NCI-H1436 (cell line): ENCODE measurements around the gene PPM1F.
A peak's percentile ranks its signal among the peaks of the same experiment; 100 is the strongest.

Source experiments
- DNase-seq: peaks from one replicate; lab custom pipeline; 2025; lab: John Stamatoyannopoulos, UW

The PPM1F gene

GRCh38 chr22:21952586-21953571, at the start of gene PPM1F:
Gene PPM1F (minus strand): TSS chr22:21952848. CDS start chr22:21946048, 6,800 bp downstream.
- DNase-seq: peak; percentile 79

DNA sequence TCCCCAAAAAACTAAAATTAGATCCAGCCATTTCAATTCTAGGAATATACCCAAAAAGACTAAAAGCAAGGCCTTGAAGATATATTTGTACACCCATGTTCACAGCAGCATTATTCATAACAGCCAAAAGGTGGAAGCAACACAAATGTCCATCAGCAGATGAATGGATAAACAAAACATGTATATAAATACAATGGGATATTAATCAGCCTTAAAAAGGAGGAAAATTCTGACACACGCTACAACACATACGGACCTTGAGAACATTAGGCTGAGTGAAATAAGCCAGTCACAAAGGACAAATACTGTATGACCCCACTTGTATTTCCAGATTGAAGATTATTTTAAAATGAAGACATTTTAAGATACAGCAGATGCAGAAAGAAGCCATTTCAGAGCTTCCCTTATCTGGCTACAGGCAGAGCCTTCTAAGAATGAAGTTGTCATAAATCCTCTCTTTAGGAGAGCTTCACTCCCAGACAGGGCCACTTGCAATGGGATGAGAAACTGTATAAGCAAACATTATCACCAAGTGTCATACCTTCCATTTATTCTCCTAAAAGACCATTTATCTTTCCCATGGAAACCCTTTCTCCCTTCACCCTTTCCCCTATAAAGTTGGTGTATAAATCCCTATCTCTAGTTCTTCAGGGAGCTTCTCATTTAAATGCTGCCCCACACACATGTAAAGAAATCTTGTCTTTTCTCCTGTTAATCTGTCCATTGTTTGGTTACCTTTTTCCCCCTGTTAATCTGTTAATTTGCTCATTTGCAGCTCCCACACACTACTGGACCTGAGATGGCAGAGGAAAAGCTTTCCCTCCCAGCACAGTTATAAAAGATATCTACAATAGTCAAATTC, 49.2 kb upstream of the PPM1F start:
- DNase-seq: no peak

- DNase-seq: no peak
Observed at GRCh38 chr22:21998595-21999247, 46.1 kb upstream of the PPM1F start.

DNA sequence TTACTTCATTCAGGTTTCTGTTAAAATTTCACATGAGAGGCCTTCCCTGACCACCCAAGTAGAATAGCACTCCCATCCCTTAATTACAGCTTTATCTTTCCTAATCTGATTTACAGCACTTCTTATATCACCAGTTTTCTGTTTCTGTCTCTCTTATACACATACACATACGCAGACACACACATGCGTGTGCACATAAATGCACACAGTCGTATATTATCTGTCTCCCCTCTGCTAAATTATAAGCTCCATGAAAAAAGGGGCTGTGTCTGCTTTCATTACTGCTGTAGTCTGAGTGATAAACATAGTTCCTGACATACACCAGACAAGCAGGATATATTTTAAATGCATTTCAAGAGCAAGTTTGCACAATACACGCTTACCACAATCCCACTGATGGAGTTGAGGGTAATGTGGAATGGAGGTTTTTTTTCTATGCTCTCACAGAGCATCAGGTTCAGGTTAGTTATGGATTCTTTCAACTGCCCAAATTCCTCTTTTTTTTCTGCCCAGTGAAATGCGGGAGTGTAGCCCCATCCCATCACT, 43.6 kb upstream of the PPM1F start:
- no peak for DNase-seq

DNA sequence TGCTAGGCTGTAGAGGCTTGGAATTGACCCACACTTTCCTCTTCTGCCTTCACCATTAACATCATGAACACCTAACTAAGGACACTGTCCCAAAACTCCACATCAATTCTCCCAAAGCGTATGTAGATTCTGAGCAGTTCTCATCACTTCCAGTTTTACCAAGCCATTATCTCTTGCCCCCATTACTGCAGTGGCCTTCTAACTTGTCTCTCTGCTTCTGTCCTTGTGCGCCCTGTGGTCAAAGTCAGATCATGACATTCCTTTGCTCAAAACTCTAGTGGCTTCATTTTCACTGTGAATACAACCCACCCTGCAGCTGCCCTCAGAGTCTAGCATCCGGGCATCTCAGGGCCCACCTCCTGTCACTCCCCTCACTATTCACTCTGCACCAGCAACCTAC, 43.0 kb upstream of the PPM1F start:
- DNase-seq: no peak

DNA sequence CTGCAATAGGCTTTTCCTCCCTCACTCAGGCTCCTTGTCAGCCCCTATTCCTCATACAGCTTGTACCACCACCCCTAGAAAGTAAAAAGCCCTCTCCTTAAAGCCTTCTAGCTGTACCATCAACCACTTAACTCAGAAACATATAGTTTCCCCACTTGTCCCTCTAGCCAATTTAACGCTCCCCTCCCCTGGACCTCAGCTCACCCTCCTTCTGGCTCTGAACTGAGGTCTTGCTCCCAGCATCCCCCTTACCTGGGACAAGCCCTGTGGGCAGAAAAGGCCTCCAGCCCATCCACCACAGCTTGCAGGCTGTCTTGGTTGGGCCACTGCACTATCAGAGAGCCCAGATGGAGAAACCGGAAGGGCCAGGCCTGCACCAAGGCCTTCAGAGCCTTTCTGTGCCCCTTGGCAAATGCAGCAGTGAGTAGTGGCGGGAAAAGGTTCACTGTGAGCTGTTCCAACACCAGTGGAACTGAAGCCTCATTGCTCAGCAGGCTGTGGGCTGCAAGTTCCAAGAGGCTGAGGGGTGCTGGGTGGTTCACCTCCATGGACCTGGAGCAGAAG, 42.3 kb upstream of the PPM1F start:
- no peak for DNase-seq

GRCh38 chr22:21992593-21993237, 40.1 kb upstream of the PPM1F start:
- DNase-seq: no peak

- DNase-seq: no peak
Observed at GRCh38 chr22:21991774-21992173, 39.1 kb upstream of the PPM1F start.

- DNase-seq: no peak
Observed at GRCh38 chr22:21991304-21991596, 38.6 kb upstream of the PPM1F start.

DNA sequence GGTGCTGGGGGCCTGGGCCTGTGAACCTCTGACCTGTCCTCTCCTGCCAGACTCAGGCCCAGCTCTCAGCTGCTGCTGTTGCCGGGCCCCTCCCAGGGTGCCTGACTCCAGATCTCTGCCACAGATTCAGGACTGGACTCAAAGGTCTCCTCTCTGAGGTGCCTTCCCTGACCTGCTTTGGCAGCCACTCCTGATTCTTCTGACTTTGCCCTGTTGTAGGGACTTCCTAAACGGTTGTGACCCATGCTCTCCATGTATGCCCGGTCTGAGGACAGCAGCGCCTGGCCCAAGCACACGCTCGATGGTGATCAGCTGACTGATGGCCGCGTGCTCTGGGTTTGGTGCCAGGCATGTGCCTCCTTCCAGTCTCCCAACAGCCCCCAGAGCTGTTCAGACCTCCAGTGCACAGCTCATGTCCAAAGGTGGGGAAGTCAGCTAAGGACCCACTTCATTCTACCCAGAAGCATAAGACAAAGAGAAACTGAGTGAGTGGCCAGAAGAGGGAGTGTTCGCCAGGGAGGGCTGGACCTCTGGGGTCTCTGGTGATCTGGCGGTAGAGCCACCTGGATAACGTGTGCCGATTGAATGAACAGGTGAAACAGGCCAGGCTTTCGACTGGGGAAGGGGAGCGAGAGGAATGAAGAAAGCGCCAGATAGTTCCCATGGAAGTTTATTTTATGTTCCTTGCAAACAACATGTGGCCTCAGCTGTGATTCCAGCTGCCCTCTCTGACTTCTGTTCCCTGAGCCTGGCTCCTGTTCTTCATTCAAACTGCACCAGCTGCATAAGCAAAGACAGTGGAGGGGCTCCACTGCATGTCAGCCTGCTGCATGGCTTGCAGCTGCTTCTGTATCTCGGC, 38.0 kb upstream of the PPM1F start:
- no peak for DNase-seq

GRCh38 chr22:21989049-21989448, 36.4 kb upstream of the PPM1F start:
- DNase-seq: peak; percentile 5

GRCh38 chr22:21985214-21985613, 32.6 kb upstream of the PPM1F start:
- no peak for DNase-seq

- DNase-seq: no peak
Observed at GRCh38 chr22:21984793-21985192, 32.1 kb upstream of the PPM1F start.

- peak; percentile 82 for DNase-seq
Observed at GRCh38 chr22:21982338-21982965, 29.8 kb upstream of the PPM1F start, which contains the start of gene TOP3B. Gene TOP3B (minus strand): TSS chr22:21982787. CDS start chr22:21975709, 7,078 bp downstream.

- DNase-seq: no peak
Observed at GRCh38 chr22:21981874-21982273, 29.2 kb upstream of the PPM1F start.

DNA sequence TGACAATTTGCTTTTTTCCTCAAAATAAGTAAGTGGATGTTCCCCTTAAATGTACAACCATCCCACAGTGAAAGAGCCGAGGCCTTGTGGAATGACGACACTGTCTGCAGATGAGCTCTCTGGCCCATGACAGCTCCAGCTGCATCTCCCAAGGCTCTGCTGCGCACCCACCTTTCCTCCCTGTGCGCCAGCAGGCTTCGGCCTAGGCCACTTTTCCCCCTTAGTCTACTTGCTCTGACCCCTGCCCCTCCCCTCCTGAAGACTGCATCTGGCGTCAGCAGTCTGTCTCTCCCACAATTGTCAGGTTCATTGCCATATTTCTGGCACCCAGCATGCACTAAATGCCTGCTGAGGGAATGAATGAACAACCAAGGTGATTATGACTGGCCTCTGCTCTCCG, 27.9 kb upstream of the PPM1F start:
- no peak for DNase-seq

GRCh38 chr22:21978564-21979386, 26.1 kb upstream of the PPM1F start:
- DNase-seq: no peak

- no peak for DNase-seq
Observed at GRCh38 chr22:21977814-21978213, 25.2 kb upstream of the PPM1F start.

- DNase-seq: no peak
Observed at GRCh38 chr22:21975854-21976345, 23.3 kb upstream of the PPM1F start.
